Stimulated activated CD8-positive, alpha-beta memory T cell treated with anti-CD3 and anti-CD28 coated beads, Interleukin-12 subunit alpha, Interleukin-12 subunit beta, amount 100 ng/mL, for 24 hours (primary cell): ENCODE measurements around the gene ZNF668.
"Not testable (repeated sequence)": the region's sequence is repeated elsewhere in the genome, so short reads cannot be mapped to it uniquely, and the experiment has no call there.

ENCODE experiments used
- DNase-seq: peaks from one replicate; pipeline ENCODE4 v3.0.0-alpha.2; 2020; ENCODE audit errors: extremely low read depth

ZNF668 gene

GRCh38 chr16:31061126-31061812, 12.8 kb downstream of the ZNF668 start:
- no peak for DNase-seq

GRCh38 chr16:31055613-31056012, 18.4 kb downstream of the ZNF668 start:
- DNase-seq: no peak

GRCh38 chr16:31052114-31052513, 21.9 kb downstream of the ZNF668 start:
- DNase-seq: no peak

- DNase-seq: no peak
Observed at GRCh38 chr16:31050280-31051030, 23.6 kb downstream of the ZNF668 start.

- DNase-seq: no peak
Observed at GRCh38 chr16:31043898-31044481, 30.1 kb downstream of the ZNF668 start.

- DNase-seq: no peak
Observed at GRCh38 chr16:31043352-31043751, 30.7 kb downstream of the ZNF668 start.

- DNase-seq: no peak
Observed at GRCh38 chr16:31042866-31043265, 31.2 kb downstream of the ZNF668 start.

GRCh38 chr16:31038993-31039392, 35.0 kb downstream of the ZNF668 start:
- no peak for DNase-seq

GRCh38 chr16:31036691-31037090, 37.3 kb downstream of the ZNF668 start:
- no peak for DNase-seq

GRCh38 chr16:31033709-31034492, 40.1 kb downstream of the ZNF668 start:
- DNase-seq: peak; percentile 81

GRCh38 chr16:31032736-31033708, 41.0 kb downstream of the ZNF668 start, which contains the start of gene STX4:
Gene STX4 (plus strand): TSS chr16:31033558. CDS start chr16:31033806, 248 bp downstream.
- peak; percentile 93 for DNase-seq

GRCh38 chr16:31031276-31031675, 42.8 kb downstream of the ZNF668 start:
- no peak for DNase-seq

- DNase-seq: no peak
Observed at GRCh38 chr16:31029272-31029671, 44.8 kb downstream of the ZNF668 start.

GRCh38 chr16:31025339-31025738, 48.7 kb downstream of the ZNF668 start:
- no peak for DNase-seq

GRCh38 chr16:31023627-31024226, 50.3 kb downstream of the ZNF668 start:
- no peak for DNase-seq

- no peak for DNase-seq
Observed at GRCh38 chr16:31023252-31023602, 50.8 kb downstream of the ZNF668 start.

- no peak for DNase-seq
Observed at GRCh38 chr16:31022544-31023251, 51.3 kb downstream of the ZNF668 start.

- no peak for DNase-seq
Observed at GRCh38 chr16:31020536-31020935, 53.5 kb downstream of the ZNF668 start.

GRCh38 chr16:31017756-31018155, 56.3 kb downstream of the ZNF668 start:
- not testable (repeated sequence) for DNase-seq

GRCh38 chr16:31016018-31016417, 58.0 kb downstream of the ZNF668 start:
- DNase-seq: no peak
